Cerebellar cortex (tissue), 1 donor: Measurements from ENCODE around the gene CCDC24.

ENCODE experiments used
- DNase-seq: peaks from one replicate; pipeline ENCODE4 v3.0.0-alpha.2; 2015; ENCODE audit warnings: low spot score

CCDC24 gene

DNA sequence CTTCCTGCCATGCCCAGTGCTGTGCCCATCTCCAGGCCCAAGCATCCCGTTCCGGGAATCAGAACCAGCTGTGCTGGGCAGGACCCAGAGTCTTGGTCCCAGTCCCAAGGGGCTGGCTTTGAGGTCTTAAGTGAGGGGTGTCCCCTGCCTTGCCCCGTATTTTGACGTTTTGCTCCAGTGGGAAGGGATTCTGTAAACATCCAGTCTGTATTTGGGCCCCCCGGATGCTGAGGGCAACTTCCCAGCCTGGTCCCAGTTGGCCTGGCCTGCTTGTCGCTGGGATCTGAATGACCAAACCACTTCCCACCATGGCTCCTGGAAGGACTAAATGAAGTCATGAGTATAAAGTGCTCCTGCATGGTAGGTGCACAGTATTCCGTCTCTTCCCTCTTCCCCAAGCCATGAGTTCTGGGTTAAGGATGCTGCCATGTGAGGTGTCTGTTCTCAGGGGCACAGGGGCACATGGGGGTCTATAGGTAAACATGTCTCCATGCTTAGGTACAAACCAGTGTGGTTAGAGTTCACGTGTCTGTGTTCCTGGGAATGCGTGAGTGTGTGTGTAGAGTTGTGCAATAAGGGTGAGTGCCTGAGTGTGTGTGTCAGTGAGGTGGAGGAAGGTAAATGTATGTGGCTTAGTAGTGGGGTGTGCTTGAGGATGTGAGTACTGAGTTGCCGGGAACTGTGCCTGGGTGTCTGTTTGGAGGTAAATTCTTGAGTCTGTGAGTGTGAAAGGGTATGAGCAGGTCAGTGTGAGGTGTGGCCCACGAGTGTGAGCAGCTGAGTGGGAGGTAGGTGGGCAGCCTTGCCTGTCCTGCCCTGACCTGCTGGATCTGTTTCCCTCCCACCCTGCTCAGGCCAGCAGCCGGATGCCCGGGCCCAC lies 10.9 kb upstream of the CCDC24 start:
- DNase-seq, result no peak

DNA sequence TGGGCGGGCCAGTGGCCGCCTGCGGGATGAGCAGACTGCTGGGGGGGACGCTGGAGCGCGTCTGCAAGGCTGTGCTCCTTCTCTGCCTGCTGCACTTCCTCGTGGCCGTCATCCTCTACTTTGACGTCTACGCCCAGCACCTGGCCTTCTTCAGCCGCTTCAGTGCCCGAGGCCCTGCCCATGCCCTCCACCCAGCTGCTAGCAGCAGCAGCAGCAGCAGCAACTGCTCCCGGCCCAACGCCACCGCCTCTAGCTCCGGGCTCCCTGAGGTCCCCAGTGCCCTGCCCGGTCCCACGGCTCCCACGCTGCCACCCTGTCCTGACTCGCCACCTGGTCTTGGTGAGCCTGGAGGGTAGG lies 10.3 kb upstream of the CCDC24 start:
- DNase-seq, result no peak

- no peak for DNase-seq
These were observed 9.8 kb upstream of the CCDC24 start for GRCh38 chr1:43981636-43982035.

GRCh38 chr1:43982241-43982640 lies 9.2 kb upstream of the CCDC24 start:
- DNase-seq, result no peak

DNA sequence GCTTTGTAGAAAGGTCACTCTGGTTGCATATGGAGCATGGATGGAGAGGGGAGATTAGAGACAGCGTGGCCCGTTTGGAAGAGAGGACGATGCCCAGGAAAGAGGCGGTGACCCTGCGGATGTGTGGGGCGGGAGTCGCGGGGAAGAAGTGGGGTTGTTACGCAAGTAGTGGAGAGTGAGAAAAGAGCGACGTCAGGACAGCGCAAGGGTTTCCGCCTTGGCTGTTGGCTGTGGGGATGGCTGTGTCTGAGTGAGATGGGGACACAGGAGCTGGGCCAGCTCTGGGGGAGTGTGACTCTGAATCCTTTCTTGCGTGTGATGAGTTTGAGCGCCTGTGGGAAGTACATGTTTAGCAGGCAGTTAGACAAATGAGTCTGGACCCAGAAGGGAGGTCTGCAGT lies 8.6 kb upstream of the CCDC24 start:
- no peak for DNase-seq

DNA sequence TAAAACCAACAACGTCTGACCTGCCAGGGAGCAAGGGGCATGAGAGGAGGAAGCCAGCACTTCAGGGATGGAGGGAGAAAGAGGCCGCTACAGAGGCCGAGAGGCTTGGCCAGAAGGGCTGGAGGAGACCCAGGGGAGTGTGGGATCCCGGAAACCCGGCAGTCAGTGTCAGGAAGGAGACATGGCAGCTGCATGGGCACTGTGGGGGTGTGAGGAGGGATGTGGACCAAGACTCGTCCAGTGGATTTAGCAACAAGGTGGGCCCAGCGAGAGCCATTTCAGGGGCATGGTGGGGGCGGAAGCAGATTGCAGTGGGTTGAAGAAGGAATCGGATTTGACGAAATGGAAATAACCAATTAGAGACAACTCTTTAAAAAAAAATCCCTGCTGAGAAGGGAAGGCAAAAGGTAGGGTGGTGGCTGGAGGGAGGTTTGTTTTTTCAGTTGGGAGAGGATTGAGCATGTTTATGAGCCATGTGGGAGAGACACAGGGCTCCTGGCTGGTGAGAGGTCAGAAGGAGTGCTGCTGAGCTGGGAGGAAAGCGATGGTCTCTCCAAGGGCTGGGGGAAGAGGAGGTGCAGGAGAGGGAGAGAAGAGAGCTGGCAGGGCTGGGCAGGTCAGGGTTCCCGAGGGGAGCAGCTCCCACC lies 8.0 kb upstream of the CCDC24 start:
- no peak for DNase-seq

DNA sequence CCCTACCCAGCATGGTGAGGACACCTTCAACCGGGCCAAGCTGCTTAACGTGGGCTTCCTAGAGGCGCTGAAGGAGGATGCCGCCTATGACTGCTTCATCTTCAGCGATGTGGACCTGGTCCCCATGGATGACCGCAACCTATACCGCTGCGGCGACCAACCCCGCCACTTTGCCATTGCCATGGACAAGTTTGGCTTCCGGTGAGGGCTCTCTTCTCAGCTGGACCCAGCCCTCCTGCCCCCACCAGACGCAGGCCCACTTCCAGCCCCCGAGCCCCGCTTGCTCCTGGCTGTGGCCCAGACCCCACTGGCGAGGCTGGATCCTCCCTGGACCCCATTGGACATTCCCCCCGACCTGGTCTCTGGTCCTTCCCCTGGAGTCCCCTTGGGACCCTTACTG lies 6.5 kb upstream of the CCDC24 start:
- no peak for DNase-seq

DNA sequence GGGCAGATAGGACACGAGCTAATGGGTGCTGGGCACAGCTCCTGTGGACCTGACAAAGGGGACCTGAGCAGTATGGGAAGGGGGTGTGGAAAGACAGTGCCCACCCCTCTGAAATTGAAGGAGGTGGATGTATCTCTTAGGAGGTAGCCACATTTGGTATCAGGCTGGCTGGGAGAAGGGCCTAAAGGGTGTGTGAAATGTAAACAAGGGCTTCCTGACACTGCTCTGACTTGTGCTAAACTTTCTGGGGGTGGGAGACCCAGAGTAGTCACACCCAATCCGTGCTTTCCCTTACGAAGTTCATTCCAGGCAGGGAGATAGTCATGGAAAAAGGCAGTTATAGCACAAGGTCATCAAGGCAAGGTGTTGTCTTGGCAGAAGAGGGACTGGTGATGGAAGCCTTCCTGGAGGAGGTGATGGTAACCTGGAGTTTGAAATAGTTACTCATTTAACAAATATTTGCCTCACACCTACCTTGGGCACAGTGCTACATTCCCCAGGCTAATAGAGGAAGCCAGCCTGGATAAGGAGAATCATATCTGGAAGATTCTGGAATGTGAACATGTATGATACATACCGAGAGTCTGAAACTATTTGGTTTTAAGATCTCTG lies 5.3 kb upstream of the CCDC24 start:
- no peak for DNase-seq

DNA sequence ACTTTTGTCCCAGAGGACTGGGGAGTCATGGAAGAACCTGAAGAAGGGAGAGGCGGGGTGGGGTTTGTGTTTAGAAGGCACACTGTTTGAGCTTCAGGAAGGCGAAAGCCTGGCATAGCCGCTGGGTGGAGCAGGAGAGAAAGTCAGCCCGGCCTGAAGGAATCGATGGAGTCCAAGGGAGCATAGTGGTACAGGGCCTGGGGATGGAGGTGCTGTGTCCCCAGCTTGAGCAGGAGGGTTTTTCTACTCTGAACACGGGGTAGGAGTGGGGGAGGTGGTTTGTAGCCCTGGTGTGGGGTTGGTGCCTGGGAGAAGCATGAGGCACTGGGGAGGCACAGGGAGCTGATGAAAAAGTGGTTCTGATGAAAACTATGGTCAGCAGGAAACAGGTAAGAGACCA lies 4.7 kb upstream of the CCDC24 start:
- no peak for DNase-seq

- DNase-seq, result no peak
These were observed 4.1 kb upstream of the CCDC24 start for GRCh38 chr1:43987159-43987902.

DNA sequence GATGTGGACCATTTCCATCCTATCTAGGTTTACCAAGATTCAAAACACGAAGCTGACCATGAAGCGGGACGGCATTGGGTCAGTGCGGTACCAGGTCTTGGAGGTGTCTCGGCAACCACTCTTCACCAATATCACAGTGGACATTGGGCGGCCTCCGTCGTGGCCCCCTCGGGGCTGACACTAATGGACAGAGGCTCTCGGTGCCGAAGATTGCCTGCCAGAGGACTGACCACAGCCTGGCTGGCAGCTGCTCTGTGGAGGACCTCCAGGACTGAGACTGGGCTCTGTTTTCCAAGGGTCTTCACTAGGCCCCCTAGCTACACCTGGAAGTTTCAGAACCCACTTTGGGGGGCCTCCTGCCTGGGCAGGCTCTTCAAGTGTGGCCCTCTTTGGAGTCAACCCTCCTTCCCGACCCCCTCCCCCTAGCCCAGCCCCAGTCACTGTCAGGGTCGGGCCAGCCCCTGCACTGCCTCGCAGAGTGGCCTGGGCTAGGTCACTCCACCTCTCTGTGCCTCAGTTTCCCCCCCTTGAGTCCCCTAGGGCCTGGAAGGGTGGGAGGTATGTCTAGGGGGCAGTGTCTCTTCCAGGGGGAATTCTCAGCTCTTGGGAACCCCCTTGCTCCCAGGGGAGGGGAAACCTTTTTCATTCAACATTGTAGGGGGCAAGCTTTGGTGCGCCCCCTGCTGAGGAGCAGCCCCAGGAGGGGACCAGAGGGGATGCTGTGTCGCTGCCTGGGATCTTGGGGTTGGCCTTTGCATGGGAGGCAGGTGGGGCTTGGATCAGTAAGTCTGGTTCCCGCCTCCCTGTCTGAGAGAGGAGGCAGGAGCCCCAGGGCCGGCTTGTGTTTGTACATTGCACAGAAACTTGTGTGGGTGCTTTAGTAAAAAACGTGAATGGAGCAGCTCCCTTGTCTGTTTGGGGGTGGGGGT lies 864 bp upstream of the CCDC24 start:
- DNase-seq, result no peak

GRCh38 chr1:43991200-43991475 lies 261 bp upstream of the CCDC24 start:
- DNase-seq, result no peak

GRCh38 chr1:43992232-43992995 lies 1.0 kb downstream of the CCDC24 start:
- DNase-seq, result no peak

GRCh38 chr1:43993206-43993914 lies 2.0 kb downstream of the CCDC24 start:
- no peak for DNase-seq

DNA sequence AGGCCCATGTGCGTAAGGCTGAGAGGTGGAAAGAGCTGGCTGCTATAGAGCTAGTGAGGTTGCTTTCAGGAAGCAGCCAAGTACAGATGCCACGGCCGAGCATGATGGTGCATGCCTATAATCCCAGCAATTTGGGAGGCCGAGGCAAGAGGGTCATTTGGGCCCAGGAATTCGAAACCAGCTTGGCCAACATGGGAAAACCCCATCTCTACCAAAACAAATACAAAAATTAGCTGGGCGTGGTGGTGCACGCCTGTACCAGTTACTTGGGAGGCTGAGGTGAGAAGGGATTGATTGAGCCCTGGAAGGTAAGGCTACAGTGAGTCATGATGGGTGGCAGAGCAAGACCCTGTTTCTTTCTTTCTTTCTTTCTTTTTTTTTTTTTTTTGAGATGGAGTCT lies 2.7 kb downstream of the CCDC24 start:
- no peak for DNase-seq

- no peak for DNase-seq
These were observed 3.7 kb downstream of the CCDC24 start for GRCh38 chr1:43994794-43995790.

DNA sequence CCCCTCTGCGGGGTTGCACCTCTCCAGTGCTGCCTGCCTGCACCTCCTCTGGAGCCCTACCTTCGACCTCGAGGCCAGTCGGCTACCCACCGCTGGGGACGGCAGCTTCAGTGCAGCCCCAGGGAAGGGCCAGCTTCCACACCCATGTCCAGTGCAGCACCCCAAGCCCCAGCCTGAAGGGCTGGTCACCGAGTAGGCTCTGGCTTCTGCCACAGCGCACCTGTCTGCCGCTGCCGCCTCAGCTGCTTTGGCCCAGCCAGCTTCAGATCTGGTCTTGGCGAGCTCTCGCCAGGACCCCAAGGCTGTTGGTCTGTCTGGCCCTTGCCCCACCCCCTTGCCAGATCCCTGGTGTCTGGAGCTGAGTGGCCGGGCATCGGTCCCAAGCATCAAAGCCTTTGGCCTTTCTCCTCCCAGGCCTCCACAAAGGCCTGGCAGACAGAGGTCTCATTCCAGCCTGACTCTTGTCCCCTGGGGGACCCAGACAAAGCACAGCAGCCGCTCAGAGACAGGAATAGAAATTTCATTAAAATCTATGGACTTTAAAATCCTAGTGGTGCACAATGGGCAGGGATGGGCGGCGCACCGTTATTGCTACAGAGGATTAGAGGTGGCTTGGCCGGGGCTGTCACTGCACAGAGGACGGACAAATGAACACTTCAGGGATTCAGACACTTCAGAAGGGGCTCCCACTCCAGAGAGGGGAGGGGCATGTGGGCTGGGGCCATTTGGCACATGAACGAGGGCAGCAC lies 4.8 kb downstream of the CCDC24 start:
- no peak for DNase-seq

DNA sequence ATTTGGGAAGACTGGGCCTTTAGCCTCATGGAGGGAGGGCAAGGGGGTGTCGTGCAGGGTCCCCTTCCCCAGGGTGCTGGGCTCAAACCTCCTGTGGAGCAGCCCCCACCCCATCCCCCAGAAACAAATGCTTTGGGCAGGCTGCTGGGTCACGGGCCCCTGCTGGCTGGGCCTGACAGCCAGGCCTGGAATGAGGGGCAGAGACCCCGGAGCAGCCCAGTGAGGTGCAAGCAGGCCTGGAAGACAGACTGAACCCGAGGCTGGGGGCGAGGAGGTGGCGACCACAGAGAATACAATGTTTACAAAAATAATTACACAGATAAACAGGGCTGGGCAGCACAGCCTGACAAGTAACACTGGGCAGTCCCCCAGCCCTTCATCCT lies 5.3 kb downstream of the CCDC24 start:
- DNase-seq, result no peak
